K562 (cell line): Measurements from ENCODE around the gene TMEM101. TPM values are rescaled to one million over a fixed set of nuclear protein-coding genes. Genes with fewer than 3 reads are reported as not detected.

Experiments used
- ATAC-seq: fragments of 200-7000 bp; cut with Tn5 transposase; 3 replicates; pipeline ENCODE4 v1.9.1; 2020; ENCODE audit warnings: moderate library complexity
- BruUV-seq: library from RNA; stranded (reverse); fragments of 400-500 nt; replicated peaks from 2 replicates; lab custom pipeline; 2021; lab: Mats Ljungman, UMichigan
- CTCF ChIA-PET: fragments of 300-600 bp; formaldehyde crosslinking; extraction: SDS; loops from one replicate; lab custom pipeline; 2021; ENCODE audit warnings: low intra/inter-chr PET ratio; lab: Yijun Ruan, JAX
- POLR2A ChIA-PET: fragments of 300-600, 350-650 bp; sonication (Branson Sonifier 250); formaldehyde crosslinking; extraction: SDS; loops from one replicate; lab custom pipeline; 2021; ENCODE audit warnings: antibody characterized with exemption, inconsistent platforms; lab: Yijun Ruan, JAX
- DNase-seq, 4 experiments: peaks; one replicate each; pipeline versions ENCODE4 v3.0.0 to v3.0.0-alpha.2; 2011 to 2018; ENCODE audit warnings: low spot score in 3 of 4, mixed read lengths in 3 of 4; ENCODE audit errors: extremely low read depth in 1 of 4
- FAIRE-seq: peaks from 2 replicates; lab custom pipeline; 2011; peaks lifted over from hg19 to GRCh38; lab: Jason Lieb, UNC
- H2AFZ ChIP-seq: 2 replicates; pipeline ENCODE4 v1.6.0; 2011; ENCODE audit warnings: low read depth, low read length, control low read depth, inconsistent platforms
- H3K27ac ChIP-seq: fragments of 200-600 bp; 3 replicates; pipeline ENCODE4 v1.8.0; 2011; ENCODE audit warnings: low read depth, mild to moderate bottlenecking, control low read depth, inconsistent platforms, low read length, moderate library complexity, mixed read lengths; ENCODE audit errors: extremely low read depth
- H3K27me3 ChIP-seq, 2 experiments: fragments of 300-600 bp in 1 of 2; 2 replicates in 1 of 2; 3 replicates in 1 of 2; pipeline versions ENCODE4 v1.6.0 to v1.8.0; 2011; ENCODE audit warnings: inconsistent platforms in 2 of 2, low read length in 2 of 2, mild to moderate bottlenecking in 1 of 2, mixed read lengths in 1 of 2, moderate library complexity in 1 of 2; ENCODE audit not compliant: control insufficient read depth in 2 of 2, insufficient read depth in 2 of 2
- H3K36me3 ChIP-seq: fragments of 300-600 bp; 3 replicates; pipeline ENCODE4 v1.8.0; 2011; ENCODE audit warnings: mild to moderate bottlenecking, low read length, inconsistent platforms; ENCODE audit not compliant: control insufficient read depth, insufficient read depth
- H3K4me1 ChIP-seq, 2 experiments: fragments of 200-600 bp in 1 of 2; replicated peaks in 1 of 2; 2 replicates in 1 of 2; 3 replicates in 1 of 2; pipeline versions ENCODE4 v1.5.1 to v1.8.0; 2011; ENCODE audit warnings: inconsistent platforms in 2 of 2, low read length in 2 of 2, mild to moderate bottlenecking in 1 of 2, mixed read lengths in 1 of 2, moderate library complexity in 1 of 2; ENCODE audit not compliant: control insufficient read depth in 2 of 2, insufficient read depth in 2 of 2
- H3K4me2 ChIP-seq: 2 replicates; pipeline ENCODE4 v1.6.1; 2011; ENCODE audit warnings: low read length, control low read depth, inconsistent platforms, mixed read lengths; ENCODE audit not compliant: insufficient read depth
- H3K4me3 ChIP-seq: fragments of 200-600 bp; sonication (generic), shearing (Covaris generic); 2 replicates; pipeline ENCODE4 v1.5.1; 2016; ENCODE audit warnings: control low read depth, inconsistent platforms
- H3K79me2 ChIP-seq: fragments of 200-600 bp; 3 replicates; pipeline ENCODE4 v1.8.0; 2011; ENCODE audit warnings: low read length, inconsistent platforms; ENCODE audit not compliant: control insufficient read depth, insufficient read depth
- H3K9ac ChIP-seq, 2 experiments: 2 replicates each; pipeline versions ENCODE4 v1.6.0 to v1.6.1; 2011; ENCODE audit warnings: low read depth in 2 of 2, low read length in 2 of 2, control low read depth in 1 of 2, inconsistent platforms in 1 of 2, mild to moderate bottlenecking in 1 of 2, mixed read lengths in 1 of 2; ENCODE audit not compliant: insufficient read depth in 1 of 2
- H3K9me1 ChIP-seq: one replicate; pipeline ENCODE4 v1.6.0; 2011; ENCODE audit warnings: inconsistent platforms, mild to moderate bottlenecking, low read length, moderate library complexity; ENCODE audit not compliant: control insufficient read depth, insufficient read depth
- H3K9me3 ChIP-seq: replicated peaks from 2 replicates; pipeline ENCODE4 v1.5.1; 2011; ENCODE audit warnings: low read depth, low read length, inconsistent platforms; ENCODE audit not compliant: control insufficient read depth, insufficient read depth
- H4K20me1 ChIP-seq: replicated peaks from 2 replicates; pipeline ENCODE4 v1.6.1; 2011; ENCODE audit warnings: low read length, inconsistent platforms, mixed read lengths; ENCODE audit not compliant: control insufficient read depth, insufficient read depth
- BCOR ChIP-seq: fragments of 450-650 bp; IDR thresholded peaks from 2 replicates; pipeline ENCODE4 v1.6.1; 2016
- BHLHE40 ChIP-seq: IDR thresholded peaks from 2 replicates; pipeline ENCODE4 v1.6.1; 2011; ENCODE audit warnings: low read length, improper control_type of control experiment
- CCAR2 ChIP-seq: fragments of 200-400 bp; formaldehyde crosslinking; IDR thresholded peaks from 2 replicates; pipeline ENCODE4 v1.6.1; 2017; ENCODE audit warnings: mild to moderate bottlenecking, low read depth, low read length
- GATAD2A ChIP-seq: fragments of 450-650 bp; IDR thresholded peaks from 2 replicates; pipeline ENCODE4 v1.6.1; 2017
- GTF2E2 ChIP-seq: fragments of 200-800 bp; sonication (Bioruptor generic); IDR thresholded peaks from 2 replicates; pipeline ENCODE4 v1.6.1; 2016; ENCODE audit warnings: missing genetic modification characterization, missing compliant biosample characterization
- HMBOX1 ChIP-seq: sonication (generic); IDR thresholded peaks from 2 replicates; pipeline ENCODE4 v1.6.1; 2016
- KAT7 ChIP-seq: sonication (generic); formaldehyde crosslinking; IDR thresholded peaks from 2 replicates; pipeline ENCODE4 v1.8.0; 2022; ENCODE audit warnings: missing genetic modification reagents, mild to moderate bottlenecking, borderline replicate concordance
- MAX ChIP-seq: sonication (generic); formaldehyde crosslinking; IDR thresholded peaks from 2 replicates; pipeline ENCODE4 v1.9.0; 2022; ENCODE audit warnings: mild to moderate bottlenecking, missing genetic modification reagents
- POLR2H ChIP-seq: IDR thresholded peaks from 2 replicates; pipeline ENCODE4 v1.6.1; 2016; ENCODE audit warnings: missing genetic modification characterization, low read depth, mild to moderate bottlenecking, control low read depth, missing compliant biosample characterization, moderate library complexity
- SMC3 ChIP-seq: conservative IDR thresholded peaks from 2 replicates; pipeline ENCODE4 v1.6.1; 2011; ENCODE audit warnings: low read depth, low read length, improper control_type of control experiment; ENCODE audit not compliant: insufficient read depth
- SP2 ChIP-seq: IDR thresholded peaks from 2 replicates; pipeline ENCODE4 v1.6.1; 2011; ENCODE audit warnings: mild to moderate bottlenecking, low read depth, low read length, moderate library complexity; ENCODE audit not compliant: poor library complexity, severe bottlenecking; ENCODE audit errors: extremely low read depth
- TBL1XR1 ChIP-seq, 2 experiments: IDR thresholded peaks; 2 replicates each; pipeline ENCODE4 v1.6.1; 2012; ENCODE audit warnings: improper control_type of control experiment in 2 of 2, low read length in 2 of 2, mild to moderate bottlenecking in 1 of 2
- TOE1 ChIP-seq, 2 experiments: fragments of 450-650 bp in 1 of 2; sonication (generic) in 1 of 2; formaldehyde crosslinking in 1 of 2; IDR thresholded peaks; 2 replicates each; pipeline versions ENCODE4 v1.7.1 to v1.8.0; 2016 to 2022; ENCODE audit warnings: borderline replicate concordance in 2 of 2, mild to moderate bottlenecking in 2 of 2, antibody characterized with exemption in 1 of 2, inconsistent platforms in 1 of 2, low read depth in 1 of 2, missing genetic modification reagents in 1 of 2, moderate library complexity in 1 of 2
- ZNF134 ChIP-seq: fragments of 250-450 bp; sonication (Bioruptor Pico); conservative IDR thresholded peaks from 2 replicates; pipeline ENCODE4 v1.4.0; 2020
- ZNF445 ChIP-seq: fragments of 250-450 bp; sonication (Bioruptor Pico); IDR thresholded peaks from 2 replicates; pipeline ENCODE4 v1.4.0; 2020; ENCODE audit warnings: low read depth, mild to moderate bottlenecking, moderate library complexity
- ZNF586 ChIP-seq: fragments of 450-650 bp; formaldehyde crosslinking; conservative IDR thresholded peaks from 2 replicates; pipeline ENCODE4 v1.4.0; 2020; ENCODE audit warnings: mild to moderate bottlenecking, moderate library complexity
- ZNF644 ChIP-seq: fragments of 200-800 bp; sonication (Bioruptor generic); IDR thresholded peaks from 2 replicates; pipeline ENCODE4 v1.6.1; 2016; ENCODE audit warnings: low read depth, missing genetic modification characterization, missing compliant biosample characterization
- ZNF77 ChIP-seq: fragments of 250-450 bp; sonication (Bioruptor Pico); IDR thresholded peaks from 2 replicates; pipeline ENCODE4 v1.5.0; 2020
- WGBS: fragments of 100-300 bp; shearing (Covaris generic); methylation state at CpG from one replicate; pipeline ENCODE4 v1.1.6; 2016; ENCODE audit warnings: low coverage, mixed read lengths; ENCODE audit not compliant: insufficient coverage; ENCODE audit errors: missing lambda C conversion rate; 5-methylcytosine and 5-hydroxymethylcytosine counted together
- in situ Hi-C: fragments of 300-500 bp; cut with MboI; formaldehyde crosslinking; loops from 4 replicates; pipeline ENCODE4 v1.15.0; 2018; ENCODE audit warnings: inconsistent platforms, mixed read lengths
- intact Hi-C: fragments of 100-400 bp; cut with micrococcal nuclease; formaldehyde crosslinking; loops from 2 replicates; pipeline ENCODE4 v1.14.2; 2022
- polyA plus RNA-seq, 8 experiments: library from polyadenylated mRNA; depleted of rRNA in 4 of 8; stranded (reverse) in 5 of 8; unstranded in 3 of 8; fragments of >200 nt; fragmentation: Nextera tagmentation in 2 of 8; fragmentation: Illumina TruSeq in 1 of 8; extraction: Ambion mirVana in 2 of 8; extraction: Trizol in 1 of 8; gene quantifications; 2 replicates each; pipeline versions ENCODE4 v1.2.1 to v1.2.3, GENCODE V29; 2011 to 2014; ENCODE audit warnings: inconsistent platforms in 1 of 8, missing spikeins in 1 of 8
- total RNA-seq, 7 experiments: library from RNA; depleted of rRNA in 6 of 7; stranded (reverse); fragments of >200 nt in 6 of 7; fragmentation: Illumina TruSeq in 2 of 7; extraction: Trizol in 2 of 7; gene quantifications; 2 replicates each; pipeline versions ENCODE4 v1.2.1 to v1.2.3, GENCODE V29; 2011 to 2021; ENCODE audit warnings: low replicate concordance in 1 of 7
- TF ChIP-seq, protein P1 (sequence below): sonication (generic); formaldehyde crosslinking; IDR thresholded peaks from 2 replicates; pipeline ENCODE4 v1.8.1; 2023; ENCODE audit warnings: mild to moderate bottlenecking, missing genetic modification reagents

The TMEM101 gene
- total and polyA plus RNA-seq, 9 of the 15 experiments (the other 6 are each of a cell fraction or from before 2014, with no cell fraction given), result 21.2 to 110 (median 37.8) TPM

GRCh38 chr17:43988301-43988700, 26.5 kb downstream of the TMEM101 start:
- peaks cover 14 to 22% of the 10 kb centered on the region in 2 experiments for H3K27me3 ChIP-seq
- no peaks in the 10 kb centered on the region for H3K9me3 ChIP-seq
- ATAC-seq, result no peak
- intact Hi-C loops, result no loop called here
- DNase-seq, result no peak
- H4K20me1 ChIP-seq, result peaks cover 10% of the 10 kb centered on the region; the same call in 1 of the 2 replicates
- no peaks in the 10 kb centered on the region for H3K9me1 ChIP-seq
- in situ Hi-C loops, result no loop called here
- no peak for TF ChIP-seq MAX (CRISPR knock-in tag)
- no peak for TF ChIP-seq SMC3
- TF ChIP-seq GATAD2A, result no peak
- no peak for TF ChIP-seq SP2
- TF ChIP-seq BCOR, result no peak
- TF ChIP-seq TBL1XR1 (IDR thresholded peaks at IDR 0.05; ENCODE audit: low read length in 2 of 2), result no peak
- no peak for TF ChIP-seq TOE1 (IDR thresholded peaks at IDR 0.05; ENCODE audit: borderline replicate concordance)
- TF ChIP-seq TOE1 (CRISPR knock-in tag; IDR thresholded peaks at IDR 0.05; ENCODE audit: borderline replicate concordance, low read depth), result no peak
- no peak for TF ChIP-seq POLR2H (tag)
- no peak for TF ChIP-seq CCAR2
- no peak for TF ChIP-seq KAT7 (CRISPR knock-in tag)
- TF ChIP-seq HMBOX1, result no peak
- no peak for TF ChIP-seq ZNF644 (tag)
- no peak for TF ChIP-seq BHLHE40
- no peak for TF ChIP-seq GTF2E2 (tag)
- no peak for TF ChIP-seq ZNF586 (CRISPR knock-in tag)
- TF ChIP-seq ZNF445 (CRISPR knock-in tag), result no peak
- TF ChIP-seq, protein P1, sequence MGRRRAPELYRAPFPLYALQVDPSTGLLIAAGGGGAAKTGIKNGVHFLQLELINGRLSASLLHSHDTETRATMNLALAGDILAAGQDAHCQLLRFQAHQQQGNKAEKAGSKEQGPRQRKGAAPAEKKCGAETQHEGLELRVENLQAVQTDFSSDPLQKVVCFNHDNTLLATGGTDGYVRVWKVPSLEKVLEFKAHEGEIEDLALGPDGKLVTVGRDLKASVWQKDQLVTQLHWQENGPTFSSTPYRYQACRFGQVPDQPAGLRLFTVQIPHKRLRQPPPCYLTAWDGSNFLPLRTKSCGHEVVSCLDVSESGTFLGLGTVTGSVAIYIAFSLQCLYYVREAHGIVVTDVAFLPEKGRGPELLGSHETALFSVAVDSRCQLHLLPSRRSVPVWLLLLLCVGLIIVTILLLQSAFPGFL (CRISPR knock-in tag), result no peak
- TF ChIP-seq ZNF134 (CRISPR knock-in tag), result no peak
- TF ChIP-seq ZNF77, result no peak
- ChIA-PET POLR2A (interaction anchor here (1.1 kb wide), 1 partner anchor 12 kb away, joined by 3 read pairs; no protein-coding TSS in a partner anchor), CTCF (interaction anchor here (0.6 to 0.7 kb wide), 2 partner anchors 50 to 294 kb away, joined by 3 read pairs; no protein-coding TSS in a partner anchor)
- H3K4me2 ChIP-seq, result no peak overlapping the region
- whole genome bisulfite sequencing, result 22% methylated on average over 9 of the region's 9 CpGs
- no peak overlapping the region for H2AFZ ChIP-seq
- FAIRE-seq, result no peak
- no peaks in the 10 kb centered on the region for H3K36me3 ChIP-seq
- H3K79me2 ChIP-seq, result no peaks in the 10 kb centered on the region
- H3K4me3 ChIP-seq, result no peak overlapping the region
- no peak overlapping the region for H3K27ac ChIP-seq
- H3K4me1 ChIP-seq, result peaks cover 3 to 10% of the 10 kb centered on the region in 2 experiments
- BruUV-seq, result no TSS peak
- H3K9ac ChIP-seq, result no peak overlapping the region
